ENCODE measurements around the gene ST3GAL2.
A peak's percentile ranks its signal among the peaks of the same experiment; 100 is the strongest.
"Not testable (repeated sequence)": the region's sequence is repeated elsewhere in the genome, so short reads cannot be mapped to it uniquely, and the experiment has no call there.

ST3GAL2 gene

DNA sequence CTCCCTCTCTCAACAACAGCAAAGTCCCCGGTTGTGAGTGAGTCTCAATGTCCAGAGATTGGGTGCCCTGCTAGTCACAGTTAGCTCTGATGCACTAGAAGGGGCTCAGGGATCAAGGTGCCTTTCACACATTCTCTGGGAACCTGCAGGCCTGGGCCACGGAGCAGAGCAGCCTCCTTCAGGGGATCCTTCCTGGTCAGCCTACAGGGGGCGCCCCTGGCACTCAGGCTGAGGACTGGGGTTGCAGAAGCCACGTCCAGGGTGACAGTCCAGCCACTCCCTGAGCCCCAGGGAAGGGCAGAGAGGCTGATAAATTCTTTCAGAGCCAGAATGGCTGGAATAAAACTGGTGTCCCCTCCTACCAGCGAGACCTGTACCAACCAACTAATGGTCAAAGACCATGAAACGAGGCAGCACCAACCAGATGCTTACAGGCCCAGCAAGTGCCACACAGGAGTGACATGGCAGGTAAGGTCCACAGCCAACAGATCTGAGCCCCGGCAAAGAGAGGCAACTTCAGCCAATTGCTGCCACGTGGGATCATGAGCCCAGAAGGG lies 43.5 kb downstream of the ST3GAL2 start:
- H3K27ac ChIP-seq: no peak overlapping the region
- H3K4me3 ChIP-seq: no peak overlapping the region

DNA sequence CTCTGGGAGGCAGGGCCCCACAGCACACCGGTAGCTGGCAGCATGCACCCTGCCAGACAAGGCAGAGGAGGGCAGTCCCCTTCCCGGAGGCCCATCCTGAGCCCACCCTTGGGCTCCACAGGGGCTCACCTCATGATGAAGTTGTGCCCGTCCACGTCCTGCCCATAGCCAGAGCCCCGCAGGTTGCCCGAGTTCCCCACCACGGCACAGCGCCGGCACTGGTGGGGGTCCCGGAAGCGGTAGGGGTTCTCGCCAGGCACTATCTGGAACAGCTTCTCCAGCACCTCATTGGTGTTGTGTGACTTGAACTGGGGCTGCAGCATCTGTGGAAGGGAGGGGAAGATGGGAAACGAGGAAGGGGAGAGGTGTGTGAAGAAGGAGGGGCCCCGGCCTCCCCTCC lies 44.0 kb downstream of the ST3GAL2 start:
- Histone ChIP-seq H3K4me3 (no peak overlapping the region), H3K27ac (no peak overlapping the region)

DNA sequence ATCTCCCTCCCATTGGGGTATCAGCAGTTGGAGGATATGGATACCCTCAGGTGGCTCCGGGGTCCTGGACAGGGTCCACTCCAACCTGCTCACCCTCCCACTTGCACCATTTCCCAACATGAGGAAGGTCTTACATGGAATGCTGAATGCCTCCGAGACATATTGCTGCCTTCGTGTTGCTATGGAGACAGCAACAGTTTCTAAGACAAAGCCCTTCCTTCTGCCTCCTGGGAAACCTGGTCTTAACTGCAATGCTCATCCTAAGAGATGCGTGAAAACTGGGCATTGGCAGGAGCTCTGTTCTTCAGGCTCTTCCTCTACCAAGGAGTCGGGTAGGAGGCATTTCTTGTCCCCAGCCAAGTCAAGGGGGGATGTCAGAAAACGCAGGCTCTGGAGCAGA lies 45.2 kb downstream of the ST3GAL2 start:
- Histone ChIP-seq H3K27ac (no peak overlapping the region), H3K4me3 (no peak overlapping the region)

DNA sequence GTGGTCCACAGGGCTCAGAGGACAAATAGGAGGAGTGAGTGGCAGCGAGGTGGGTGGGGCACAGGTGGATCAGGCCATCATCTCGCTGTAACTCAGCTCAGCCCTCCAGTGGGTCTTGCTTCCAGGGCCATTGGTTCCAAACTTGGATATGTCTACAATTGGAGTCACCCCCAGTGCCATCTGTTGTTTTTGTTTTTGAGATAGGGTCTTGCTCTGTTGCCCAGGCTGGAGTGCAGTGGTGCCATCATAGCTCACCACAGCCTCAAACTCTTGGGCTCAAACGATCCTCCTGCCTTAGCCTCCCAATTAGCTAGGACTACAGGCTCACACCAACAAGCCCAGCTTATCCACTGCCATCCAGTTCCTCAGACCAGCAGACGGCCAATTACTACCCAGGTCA lies 46.3 kb downstream of the ST3GAL2 start:
- H3K4me3 ChIP-seq: no peak overlapping the region
- H3K27ac ChIP-seq: peak overlapping the region in 5 of 21 experiments; percentile 11 to 74 (median 28)

DNA sequence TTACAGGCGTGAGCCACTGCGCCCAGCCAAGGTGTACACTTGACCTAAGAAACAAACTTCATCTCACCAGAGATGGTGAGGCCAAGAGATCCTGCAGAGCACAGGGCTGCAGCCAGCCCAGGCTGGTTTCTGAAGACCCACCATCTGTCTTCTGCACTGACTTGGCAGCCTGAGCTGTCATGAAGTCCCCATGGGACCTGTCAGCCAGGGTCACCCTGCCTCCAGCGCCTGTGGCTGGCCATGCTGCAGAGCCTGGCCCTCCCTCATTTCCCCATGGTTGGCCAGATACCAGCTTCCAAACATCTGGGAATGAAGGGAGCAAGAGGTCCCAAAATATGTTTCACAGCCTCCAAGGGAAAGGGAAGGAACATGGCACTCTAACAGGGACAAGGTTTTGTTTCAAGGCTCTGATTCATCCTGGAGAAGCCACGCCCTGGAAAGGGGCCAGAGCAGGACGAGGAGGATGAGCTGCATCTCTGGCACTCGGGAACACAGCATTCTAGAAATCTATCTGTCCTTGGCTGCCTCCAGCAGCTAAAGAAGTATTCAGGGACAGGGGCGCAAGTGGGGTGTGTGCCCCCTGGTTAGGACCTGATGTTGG lies 46.9 kb downstream of the ST3GAL2 start:
- Histone ChIP-seq H3K27ac (peak overlapping the region in 10 of 21 experiments; percentile 12 to 74 (median 44)), H3K4me3 (no peak overlapping the region)

DNA sequence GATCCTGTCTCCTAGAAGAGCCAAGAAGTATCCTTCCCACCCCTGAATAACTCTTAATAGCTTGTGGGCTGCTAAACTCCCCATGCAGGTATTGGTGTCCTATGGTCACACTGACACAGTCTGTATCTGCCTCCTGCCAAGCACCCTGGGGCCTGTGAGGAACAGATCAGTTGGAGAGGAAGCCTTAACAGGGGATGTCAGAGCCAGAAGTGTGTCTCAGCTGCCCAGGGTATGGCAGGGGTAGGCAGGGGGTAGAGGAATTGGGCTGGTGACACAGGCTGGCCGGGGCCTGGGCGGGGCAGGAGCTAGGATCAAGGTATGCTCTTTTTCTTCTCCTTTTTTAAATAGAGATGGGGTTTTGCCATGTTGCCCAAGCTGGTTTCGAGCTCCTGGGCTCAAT lies 47.5 kb downstream of the ST3GAL2 start:
- Histone ChIP-seq H3K27ac (peak overlapping the region in 11 of 21 experiments; percentile 12 to 74 (median 59)), H3K4me3 (no peak overlapping the region)

DNA sequence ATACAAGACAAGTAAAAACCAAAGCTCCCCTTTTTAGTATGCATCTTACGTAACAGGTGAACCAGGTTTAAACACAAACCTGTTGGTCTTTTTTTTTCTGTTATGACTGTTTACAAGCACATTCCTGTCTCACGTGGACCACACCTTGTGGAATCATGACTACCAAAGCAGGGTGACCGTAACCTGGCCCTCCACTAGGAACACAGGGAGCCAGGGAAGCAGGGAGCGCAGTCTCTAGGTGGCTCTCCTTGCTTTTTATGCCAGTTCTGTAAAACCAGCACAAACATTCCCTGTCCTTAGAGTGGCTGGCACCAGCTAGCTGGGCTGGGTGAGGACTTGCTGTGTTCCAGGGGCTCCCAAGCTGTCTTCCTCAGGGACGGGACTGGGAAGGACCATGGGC lies 48.1 kb downstream of the ST3GAL2 start:
- Histone ChIP-seq H3K27ac (peak overlapping the region in 10 of 21 experiments; percentile 18 to 74 (median 60)), H3K4me3 (no peak overlapping the region)

DNA sequence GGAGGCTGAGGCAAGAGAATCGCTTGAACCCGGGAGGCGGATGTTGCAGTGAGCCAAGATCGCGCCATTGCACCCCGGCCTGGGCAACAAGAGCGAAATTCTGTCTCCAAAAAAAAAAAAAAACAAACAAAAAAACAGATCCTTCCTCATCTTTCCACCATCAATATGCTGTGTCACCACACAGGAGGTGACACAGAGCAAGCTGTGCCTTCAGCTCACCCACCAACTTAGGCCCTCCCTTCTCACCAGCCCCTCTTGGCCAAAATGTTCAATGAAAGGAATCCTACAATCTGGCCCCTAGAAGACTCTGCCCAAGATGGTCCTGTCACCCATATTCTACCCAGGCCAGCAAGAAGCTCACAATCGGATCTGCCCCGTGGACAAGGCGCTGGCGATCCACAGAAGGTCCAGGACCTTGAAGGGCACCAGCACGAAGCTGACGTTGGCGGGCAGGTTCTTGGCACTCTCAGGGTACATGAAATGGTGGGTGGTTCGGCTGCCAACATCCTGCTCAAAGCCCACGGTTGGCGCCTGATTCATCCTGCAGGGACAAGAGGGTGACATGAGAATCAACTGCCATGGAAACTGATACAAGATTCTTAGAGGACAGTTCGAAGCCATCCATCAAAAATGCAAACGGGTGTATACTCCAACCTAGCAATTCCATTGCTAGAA lies 50.8 kb downstream of the ST3GAL2 start:
- Histone ChIP-seq H3K4me3 (no peak overlapping the region), H3K27ac (no peak overlapping the region)

DNA sequence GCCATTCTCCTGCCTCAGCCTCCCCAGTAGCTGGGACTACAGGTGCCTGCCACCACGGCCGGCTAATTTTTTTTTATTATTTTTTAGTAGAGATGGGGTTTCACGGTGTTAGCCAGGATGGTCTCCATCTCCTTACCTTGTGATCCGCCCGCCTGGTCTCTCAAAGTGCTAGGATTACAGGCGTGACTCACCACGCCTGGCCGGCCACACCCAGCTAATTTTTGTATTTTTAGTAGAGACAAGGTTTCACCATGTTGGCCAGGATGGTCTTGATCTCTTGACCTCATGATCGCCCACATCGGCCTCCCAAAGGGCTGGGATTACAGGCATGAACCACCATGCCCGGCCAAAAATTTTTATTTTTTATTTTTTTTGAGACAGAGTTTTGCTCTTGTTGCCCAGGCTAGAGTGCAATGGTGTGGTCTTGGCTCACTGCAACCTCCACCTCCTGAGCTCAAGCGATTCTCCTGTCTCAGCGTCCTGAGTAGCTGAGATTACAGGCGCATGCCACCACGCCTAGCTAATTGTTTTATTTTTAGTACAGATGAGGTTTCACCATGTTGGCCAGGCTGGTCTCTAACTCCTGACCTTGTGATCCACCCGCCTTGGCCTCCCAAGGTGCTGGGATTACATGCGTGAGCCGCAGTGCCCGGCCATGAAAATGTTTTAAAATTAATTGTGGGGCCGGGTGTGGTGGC lies 52.5 kb downstream of the ST3GAL2 start:
- not testable (repeated sequence) for H3K27ac ChIP-seq, H3K4me3 ChIP-seq

DNA sequence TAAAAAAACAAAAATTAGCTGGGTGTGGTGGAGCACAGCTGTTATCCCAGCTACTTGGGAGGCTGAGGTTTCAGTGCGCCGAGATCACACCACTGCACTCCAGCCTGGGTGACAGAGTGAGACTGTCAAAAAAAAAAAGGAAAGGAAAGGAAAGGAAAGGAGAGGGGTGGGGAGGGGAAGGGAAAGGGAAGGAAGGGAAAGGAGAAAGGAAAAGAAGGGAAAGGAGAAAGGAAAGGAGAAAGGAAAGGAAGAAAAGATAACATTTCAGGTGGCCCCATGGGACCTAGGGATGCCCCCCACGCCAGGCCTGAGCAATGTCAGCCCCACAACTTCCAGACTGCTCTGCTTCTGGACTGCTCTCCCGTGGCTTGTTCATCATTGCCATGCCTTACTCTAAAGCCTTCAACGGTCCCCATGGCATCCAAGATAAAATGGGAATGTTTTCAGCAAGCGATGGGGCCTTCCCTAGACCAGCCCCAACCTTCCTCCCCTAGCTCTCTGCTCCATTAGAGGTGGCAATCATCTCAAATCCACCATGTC lies 55.4 kb downstream of the ST3GAL2 start:
- Histone ChIP-seq H3K4me3 (no peak overlapping the region), H3K27ac (no peak overlapping the region)

DNA sequence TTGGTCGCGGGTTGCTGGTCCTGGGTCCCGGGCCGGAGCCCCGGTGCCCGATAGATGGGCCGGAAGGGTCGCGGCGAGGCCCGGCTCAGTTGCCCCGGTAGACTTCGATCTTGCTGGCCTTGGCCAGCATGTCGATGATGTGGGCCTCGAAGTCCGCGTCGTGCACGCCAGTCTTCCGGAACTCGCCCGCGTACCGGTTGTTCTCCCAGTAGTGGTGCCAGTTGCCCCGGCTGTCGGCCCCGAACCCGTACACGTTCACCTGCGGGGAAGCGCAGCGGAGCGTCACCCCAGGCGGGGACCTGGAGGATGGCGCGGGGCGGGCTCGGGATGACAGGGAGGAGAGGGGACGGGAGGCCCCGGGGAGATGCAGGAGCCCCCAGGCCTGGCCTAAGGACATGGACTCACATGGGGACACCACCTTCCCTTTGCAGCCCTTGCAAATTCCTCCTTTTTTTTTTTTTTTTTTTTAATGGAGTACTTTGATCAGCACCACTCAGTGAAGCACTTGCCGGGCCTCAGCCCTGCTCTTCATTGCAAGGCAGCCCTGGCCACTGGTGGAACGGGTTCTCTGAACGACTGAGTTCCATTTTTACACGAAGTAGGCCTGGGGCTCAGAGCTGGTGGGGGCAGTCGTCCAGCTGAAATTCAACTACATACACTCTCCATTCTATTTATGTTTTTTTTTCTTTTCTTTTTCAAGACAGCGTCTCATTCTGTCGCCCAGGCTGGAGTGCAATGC lies 57.1 kb downstream of the ST3GAL2 start:
- Histone ChIP-seq H3K27ac (peak overlapping the region; percentile 5 to 99 (median 88)), H3K4me3 (peak overlapping the region; percentile 54 to 76 (median 62))

DNA sequence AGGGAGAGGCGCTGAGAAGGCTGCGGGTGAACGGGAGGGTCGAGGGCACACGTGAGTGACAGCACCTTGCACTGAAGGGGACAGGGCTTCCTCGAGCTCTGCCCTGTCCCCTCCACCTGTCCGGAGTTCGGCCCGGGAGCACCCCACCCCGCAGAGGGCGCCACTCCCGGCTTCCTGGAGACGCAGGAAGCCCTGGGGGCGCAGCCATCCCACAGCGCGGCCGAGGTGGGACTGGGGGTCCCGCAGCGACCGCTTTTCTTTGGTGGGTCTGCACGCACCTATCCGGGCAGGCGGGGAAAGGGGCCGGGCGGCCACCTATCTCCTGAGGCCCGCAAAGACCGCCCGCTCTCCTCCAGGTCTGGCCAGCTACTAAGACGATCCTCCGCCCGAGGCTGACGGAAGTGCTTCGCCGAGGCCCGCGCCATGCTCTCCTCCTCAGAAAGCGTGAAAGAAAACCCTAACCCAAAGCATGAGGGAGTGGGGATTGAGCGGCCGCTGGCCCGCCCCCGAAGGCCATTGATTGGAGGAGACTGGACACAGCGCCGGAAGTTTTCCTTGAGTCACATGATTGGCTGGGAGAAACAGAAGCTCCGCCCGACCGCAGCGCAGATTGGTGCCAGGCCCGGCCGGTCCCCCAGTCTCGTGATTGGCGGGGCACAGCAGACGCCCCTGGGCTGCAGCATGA lies 57.8 kb downstream of the ST3GAL2 start:
- H3K27ac ChIP-seq: peak overlapping the region; percentile 80 to 99 (median 90)
- peak overlapping the region; percentile 54 to 76 (median 62) for H3K4me3 ChIP-seq

DNA sequence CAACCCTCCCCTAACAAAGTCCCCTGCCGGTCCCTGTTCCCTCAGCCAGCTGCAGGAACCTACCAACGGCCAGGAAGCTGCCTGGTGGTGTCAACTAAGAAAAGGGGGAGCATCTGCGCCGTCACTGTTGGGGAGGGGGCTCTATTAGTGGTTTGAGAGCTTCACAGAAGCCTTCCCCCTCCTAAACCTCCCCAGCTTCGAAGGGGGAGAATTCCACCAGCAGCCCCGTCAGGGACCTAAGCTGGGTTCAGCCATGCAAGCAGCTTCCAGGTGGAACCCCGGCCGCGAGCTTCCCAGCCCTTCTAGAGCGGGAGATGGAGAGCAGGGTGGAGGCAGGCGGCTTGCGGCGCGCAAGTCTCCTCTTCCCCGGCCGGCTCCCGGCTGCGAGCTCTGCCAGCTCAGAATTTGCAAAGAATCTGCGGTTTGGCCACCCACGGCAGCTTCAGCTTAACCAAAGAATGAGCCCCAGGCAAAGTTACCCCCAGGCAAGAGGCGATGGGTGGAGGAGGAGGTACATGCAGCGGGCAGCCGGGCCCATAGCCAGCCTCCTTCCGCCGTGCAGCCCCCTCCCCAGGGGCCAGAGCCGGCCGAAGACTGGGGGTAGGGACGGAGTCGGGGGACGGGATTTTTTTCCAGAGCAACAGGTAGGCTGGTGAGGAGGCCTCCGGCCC lies 58.5 kb downstream of the ST3GAL2 start:
- H3K27ac ChIP-seq: peak overlapping the region; percentile 80 to 99 (median 90)
- peak overlapping the region; percentile 54 to 76 (median 62) for H3K4me3 ChIP-seq

DNA sequence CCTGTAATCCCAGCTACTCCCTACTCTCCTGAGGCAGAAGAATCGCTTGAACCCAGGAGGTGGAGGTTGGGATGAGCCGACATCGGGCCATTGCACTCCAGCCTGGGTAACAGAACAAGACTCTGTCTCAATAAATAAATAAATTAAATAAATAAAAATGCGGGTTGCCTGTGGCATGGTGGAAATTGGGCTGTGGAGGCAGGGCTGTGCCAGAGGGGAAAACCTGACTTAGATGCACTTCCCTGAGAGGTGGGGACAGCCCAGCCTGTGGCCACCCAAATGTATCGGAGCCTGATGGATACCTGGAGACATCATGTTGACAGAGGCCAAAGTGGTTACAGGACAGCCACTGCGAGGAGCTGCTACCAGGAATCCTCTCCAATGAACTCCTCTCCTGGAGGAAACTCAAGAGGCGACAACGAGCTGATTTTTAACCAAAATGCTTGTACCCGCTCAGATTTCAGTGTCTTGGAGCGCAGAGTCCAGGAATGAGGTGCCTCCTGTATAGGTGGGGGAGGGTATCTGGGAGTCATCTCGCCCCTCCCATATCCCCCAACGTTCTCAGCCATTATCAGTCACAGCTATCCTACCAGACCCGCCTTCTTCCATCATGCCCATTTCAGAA lies 59.9 kb downstream of the ST3GAL2 start:
- Histone ChIP-seq H3K27ac (peak overlapping the region in 1 of 21 experiments; percentile 85), H3K4me3 (no peak overlapping the region)

DNA sequence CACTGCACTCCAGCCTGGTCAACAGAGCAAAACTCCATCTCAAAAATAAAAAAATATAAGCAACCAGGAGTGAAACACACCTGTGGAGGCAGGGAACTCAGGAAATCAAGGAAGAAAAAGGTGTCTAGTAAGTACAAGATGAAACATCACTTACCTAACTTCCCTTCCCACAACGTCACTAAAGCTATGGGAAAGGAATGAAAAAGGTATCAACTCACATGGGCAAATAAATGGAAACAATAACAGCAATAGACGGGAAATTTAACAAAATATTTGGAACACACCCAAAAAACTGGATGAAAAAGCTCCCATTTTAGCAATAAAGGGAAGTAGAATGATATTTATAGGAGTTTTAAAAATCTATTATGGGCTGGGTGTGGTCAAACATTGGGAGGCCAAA lies 61.1 kb downstream of the ST3GAL2 start:
- Histone ChIP-seq H3K4me3 (no peak overlapping the region), H3K27ac (no peak overlapping the region)

DNA sequence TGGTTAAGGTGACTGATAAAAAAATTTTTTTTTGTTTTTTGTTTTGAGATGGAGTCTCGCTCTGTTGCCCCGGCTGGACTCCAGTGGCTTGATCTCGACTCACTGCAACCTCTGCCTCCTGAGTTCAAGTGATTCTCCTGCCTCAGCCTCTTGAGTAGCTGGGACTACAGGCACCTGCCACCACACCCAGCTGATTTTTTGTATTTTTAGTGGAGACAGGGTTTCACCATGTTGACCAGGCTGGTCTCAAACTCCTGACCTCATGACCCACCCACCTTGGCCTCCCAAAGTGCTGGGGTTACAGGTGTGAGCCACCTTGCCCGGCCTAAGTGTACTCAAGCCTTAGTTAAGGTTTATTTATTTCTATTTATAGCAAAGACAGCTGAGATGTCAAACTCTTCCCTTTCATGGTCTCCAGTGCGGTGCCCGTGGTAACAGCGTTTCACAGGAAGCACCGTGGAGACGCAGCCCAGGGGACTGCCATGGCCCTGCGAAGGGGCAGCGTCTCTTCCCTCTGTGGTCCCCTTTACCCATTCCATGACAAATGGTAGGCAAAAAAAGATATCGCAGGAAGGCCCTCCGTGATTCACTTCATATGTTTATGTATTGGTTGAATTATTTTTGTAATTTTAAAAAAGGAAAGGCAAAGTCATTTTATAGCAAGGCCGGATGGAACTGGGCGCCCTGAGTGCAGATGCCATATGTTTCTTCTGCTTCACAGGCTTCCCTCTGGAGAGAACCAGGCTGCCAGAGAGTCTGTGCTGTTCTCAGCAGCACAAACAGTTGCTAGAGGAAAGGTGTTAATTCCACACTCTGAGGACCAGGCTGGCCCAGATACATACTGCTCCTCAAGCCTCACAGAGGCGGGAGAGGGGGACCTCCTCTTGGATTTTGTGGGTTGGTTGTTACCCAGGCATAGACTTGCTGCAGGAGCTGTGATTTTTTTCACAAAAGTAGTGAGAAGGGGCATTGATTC lies 63.0 kb downstream of the ST3GAL2 start:
- peak overlapping the region in 1 of 21 experiments; percentile 54 for H3K27ac ChIP-seq
- no peak overlapping the region for H3K4me3 ChIP-seq

DNA sequence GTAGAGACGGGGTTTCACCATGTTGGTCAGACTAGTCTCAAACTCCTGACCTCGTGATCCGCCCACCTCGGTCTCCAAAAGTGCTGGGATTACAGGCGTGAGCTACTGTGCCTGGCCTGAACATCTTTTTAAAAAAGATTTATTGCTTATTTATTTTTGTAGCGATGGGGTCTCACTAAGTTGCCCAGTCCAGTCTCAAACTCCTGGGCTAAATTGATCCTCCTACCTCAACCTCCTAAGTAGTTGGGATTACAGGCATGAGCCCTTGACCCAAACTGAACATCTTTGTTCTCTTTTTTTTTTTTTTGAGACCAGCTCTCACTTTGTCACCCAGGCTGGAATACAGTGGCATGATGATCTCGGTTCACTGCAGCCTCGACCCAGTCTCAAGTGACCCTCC lies 64.7 kb downstream of the ST3GAL2 start:
- Histone ChIP-seq H3K4me3 (no peak overlapping the region), H3K27ac (no peak overlapping the region)

Data from skin epidermis (tissue), 12 donors.